HG02943 (cell line): Measurements from ENCODE around the gene ZBP1.
"Not testable (repeated sequence)": the region's sequence is repeated elsewhere in the genome, so short reads cannot be mapped to it uniquely, and the experiment has no call there.

Experiments used
- ATAC-seq: cut with Tn5 transposase; IDR thresholded peaks from one replicate; pipeline ENCODE4 v1.9.1; 2021; ENCODE audit warnings: mild to moderate bottlenecking, low read depth, moderate library complexity; ENCODE audit not compliant: unreplicated experiment

ZBP1 gene

GRCh38 chr20:57647933-57648785 is 27.9 kb upstream of the ZBP1 start:
- ATAC-seq, result no peak

- ATAC-seq, result no peak
Measured at GRCh38 chr20:57647006-57647932, 27.0 kb upstream of the ZBP1 start.

GRCh38 chr20:57638895-57639236 is 18.6 kb upstream of the ZBP1 start:
- no peak for ATAC-seq

- ATAC-seq, result no peak
Measured at GRCh38 chr20:57638173-57638894, 18.1 kb upstream of the ZBP1 start.

GRCh38 chr20:57633945-57634491 is 13.8 kb upstream of the ZBP1 start:
- no peak for ATAC-seq

- ATAC-seq, result no peak
Measured at GRCh38 chr20:57632286-57632685, 12.1 kb upstream of the ZBP1 start.

GRCh38 chr20:57630061-57630460 is 9.8 kb upstream of the ZBP1 start:
- no peak for ATAC-seq

GRCh38 chr20:57629491-57629901 is 9.3 kb upstream of the ZBP1 start:
- ATAC-seq, result not testable (repeated sequence)

- ATAC-seq, result not testable (repeated sequence)
Measured at GRCh38 chr20:57628962-57629308, 8.7 kb upstream of the ZBP1 start.

GRCh38 chr20:57628047-57628961 is 8.1 kb upstream of the ZBP1 start:
- ATAC-seq, result no peak

GRCh38 chr20:57627339-57627738 is 7.1 kb upstream of the ZBP1 start:
- no peak for ATAC-seq

GRCh38 chr20:57625978-57626377 is 5.8 kb upstream of the ZBP1 start:
- no peak for ATAC-seq

GRCh38 chr20:57625181-57625958 is 5.1 kb upstream of the ZBP1 start:
- no peak for ATAC-seq

- no peak for ATAC-seq
Measured at GRCh38 chr20:57624124-57624523, 3.9 kb upstream of the ZBP1 start.

- no peak for ATAC-seq
Measured at GRCh38 chr20:57622579-57623381, 2.6 kb upstream of the ZBP1 start.

GRCh38 chr20:57622201-57622570 is 2.0 kb upstream of the ZBP1 start:
- no peak for ATAC-seq

- ATAC-seq, result no peak
Measured at GRCh38 chr20:57621421-57622200, 1.4 kb upstream of the ZBP1 start.
